Fibroblast of skin of right biceps (primary cell): ENCODE measurements around the gene TBC1D16.
"Not testable (repeated sequence)": the region's sequence is repeated elsewhere in the genome, so short reads cannot be mapped to it uniquely, and the experiment has no call there.

Experiments used
- DNase-seq: peaks from one replicate; pipeline ENCODE4 v3.0.0-alpha.2; 2013

Gene TBC1D16

GRCh38 chr17:80050706-80051105, 15.0 kb upstream of the TBC1D16 start:
- DNase-seq = no peak

- DNase-seq = no peak
These were observed 14.3 kb upstream of the TBC1D16 start for GRCh38 chr17:80049986-80050385.

- DNase-seq = no peak
These were observed 11.5 kb upstream of the TBC1D16 start for GRCh38 chr17:80047176-80047575.

- DNase-seq = not testable (repeated sequence)
These were observed 11.0 kb upstream of the TBC1D16 start for GRCh38 chr17:80046709-80047108.

GRCh38 chr17:80045703-80046102, 10.0 kb upstream of the TBC1D16 start:
- no peak for DNase-seq

- DNase-seq = no peak
These were observed 8.3 kb upstream of the TBC1D16 start for GRCh38 chr17:80043963-80044362.

- peak; percentile 37 for DNase-seq
These were observed 1.2 kb upstream of the TBC1D16 start for GRCh38 chr17:80036715-80037477.

GRCh38 chr17:80035937-80036714, 454 bp upstream of the TBC1D16 start, which contains the start of gene CCDC40:
Gene CCDC40 (plus strand): TSS chr17:80036642. CDS start chr17:80036663, 21 bp downstream.
- peak; percentile 78 for DNase-seq

- peak; percentile 32 for DNase-seq
These were observed 633 bp downstream of the TBC1D16 start for GRCh38 chr17:80034791-80035686.

- no peak for DNase-seq
These were observed 1.8 kb downstream of the TBC1D16 start for GRCh38 chr17:80033840-80034239.

GRCh38 chr17:80032614-80033171, 3.0 kb downstream of the TBC1D16 start:
- no peak for DNase-seq

GRCh38 chr17:80031691-80032430, 3.8 kb downstream of the TBC1D16 start:
- DNase-seq = no peak

- no peak for DNase-seq
These were observed 4.8 kb downstream of the TBC1D16 start for GRCh38 chr17:80030730-80031410.

- DNase-seq = peak; percentile 85
These were observed 6.3 kb downstream of the TBC1D16 start for GRCh38 chr17:80029258-80029974.

GRCh38 chr17:80028030-80028429, 7.6 kb downstream of the TBC1D16 start:
- no peak for DNase-seq

- no peak for DNase-seq
These were observed 8.6 kb downstream of the TBC1D16 start for GRCh38 chr17:80027043-80027435.

- no peak for DNase-seq
These were observed 9.2 kb downstream of the TBC1D16 start for GRCh38 chr17:80026359-80027042.

- DNase-seq = no peak
These were observed 9.9 kb downstream of the TBC1D16 start for GRCh38 chr17:80025796-80026195.

GRCh38 chr17:80025140-80025539, 10.5 kb downstream of the TBC1D16 start:
- peak; percentile 13 for DNase-seq
